ENCODE measurements around the gene COPRS.

- TF ChIP-seq EP300 (IDR thresholded peaks at IDR 0.05) = no peak
- no peak for TF ChIP-seq POLR2A (IDR thresholded peaks at IDR 0.05)
- no peak for TF ChIP-seq CTCF (IDR thresholded peaks at IDR 0.05)
- no peak for TF ChIP-seq POLR2AphosphoS5 (IDR thresholded peaks at IDR 0.05)
These were observed 43.6 kb upstream of the COPRS start for GRCh38 chr17:31902693-31903092.

Measured in sigmoid colon (tissue), 4 donors.